CD14-positive monocyte (primary cell): ENCODE data around the gene DTNBP1. TPM values are rescaled to one million over a fixed set of nuclear protein-coding genes. Genes with fewer than 3 reads are reported as not detected.
A peak's percentile ranks its signal among the peaks of the same experiment; 100 is the strongest.

ENCODE experiments used
- DNase-seq, 3 donors: peaks; one replicate each; pipeline ENCODE4 v3.0.0-alpha.2; 2011 to 2022
- H2AFZ ChIP-seq: 2 replicates; pipeline ENCODE4 v1.6.0; 2012; ENCODE audit warnings: mild to moderate bottlenecking, low read depth, low read length, inconsistent platforms; ENCODE audit not compliant: insufficient read depth, poor library complexity, severe bottlenecking
- H3K27ac ChIP-seq, 2 donors: 1 replicate in 1 of 2; 2 replicates in 1 of 2; pipeline ENCODE4 v1.5.1; 2012 to 2013; ENCODE audit warnings: low read length in 2 of 2, control low read depth in 1 of 2, inconsistent platforms in 1 of 2, low read depth in 1 of 2, mild to moderate bottlenecking in 1 of 2
- H3K27me3 ChIP-seq, 2 donors: one replicate each; pipeline versions ENCODE4 v1.6.0 to v1.6.1; 2011 to 2013; ENCODE audit warnings: low read length in 2 of 2; ENCODE audit not compliant: control insufficient read depth in 2 of 2, insufficient read depth in 2 of 2
- H3K36me3 ChIP-seq, 2 donors: replicated peaks in 1 of 2; 1 replicate in 1 of 2; 2 replicates in 1 of 2; pipeline versions ENCODE4 v1.5.1 to v1.6.1; 2012 to 2013; ENCODE audit warnings: low read length in 2 of 2, control low read depth in 1 of 2, inconsistent platforms in 1 of 2, mild to moderate bottlenecking in 1 of 2; ENCODE audit not compliant: insufficient read depth in 2 of 2, control insufficient read depth in 1 of 2
- H3K4me1 ChIP-seq, 2 donors: 1 replicate in 1 of 2; 2 replicates in 1 of 2; pipeline versions ENCODE4 v1.5.1 to v1.6.1; 2012 to 2013; ENCODE audit warnings: low read length in 2 of 2, control low read depth in 1 of 2, inconsistent platforms in 1 of 2, mild to moderate bottlenecking in 1 of 2, moderate library complexity in 1 of 2; ENCODE audit not compliant: insufficient read depth in 2 of 2, control insufficient read depth in 1 of 2
- H3K4me2 ChIP-seq: replicated peaks from 2 replicates; pipeline ENCODE3; 2012; ENCODE audit warnings: low read length, moderate library complexity, mild to moderate bottlenecking; ENCODE audit not compliant: poor library complexity, severe bottlenecking; ENCODE audit errors: extremely low read depth
- H3K4me3 ChIP-seq, 3 experiments: fragments of 200-600 bp in 1 of 3; sonication (generic) in 1 of 3; replicated peaks in 1 of 3; 1 replicate in 2 of 3; 2 replicates in 1 of 3; pipeline ENCODE4 v1.5.1; 2011 to 2013; ENCODE audit warnings: low read length in 3 of 3, mild to moderate bottlenecking in 3 of 3, control low read depth in 2 of 3, low read depth in 2 of 3, inconsistent platforms in 1 of 3, moderate library complexity in 1 of 3
- H3K79me2 ChIP-seq: 2 replicates; pipeline ENCODE4 v1.6.0; 2012; ENCODE audit warnings: mild to moderate bottlenecking, control low read depth, inconsistent platforms, low read length, moderate library complexity; ENCODE audit not compliant: insufficient read depth
- H3K9ac ChIP-seq: 2 replicates; pipeline ENCODE4 v1.6.0; 2017; ENCODE audit warnings: low read length, mild to moderate bottlenecking; ENCODE audit not compliant: insufficient read depth, poor library complexity, severe bottlenecking
- H3K9me3 ChIP-seq, 2 donors: replicated peaks in 1 of 2; 1 replicate in 1 of 2; 2 replicates in 1 of 2; pipeline versions ENCODE4 v1.5.1 to v1.6.1; 2012 to 2013; ENCODE audit warnings: low read length in 2 of 2, control low read depth in 1 of 2; ENCODE audit not compliant: control insufficient read depth in 1 of 2, insufficient read depth in 1 of 2
- H4K20me1 ChIP-seq: 2 replicates; pipeline ENCODE4 v1.6.0; 2012; ENCODE audit warnings: mild to moderate bottlenecking, low read length, control low read depth, moderate library complexity; ENCODE audit not compliant: insufficient read depth
- H3K27ac Mint-ChIP-seq, 7 donors: one replicate each; pipeline ENCODE4 v1.8.0; 2020; ENCODE audit warnings: mild to moderate bottlenecking in 7 of 7, mixed read lengths in 7 of 7, moderate library complexity in 6 of 7, inconsistent platforms in 2 of 7
- H3K27me3 Mint-ChIP-seq, 3 donors: one replicate each; pipeline ENCODE4 v1.8.0; 2021 to 2022; ENCODE audit warnings: low read depth in 3 of 3, mild to moderate bottlenecking in 3 of 3, mixed read lengths in 3 of 3, moderate library complexity in 3 of 3, inconsistent platforms in 1 of 3
- H3K36me3 Mint-ChIP-seq, 2 donors: one replicate each; pipeline ENCODE4 v1.8.0; 2020; ENCODE audit warnings: mixed read lengths in 2 of 2, inconsistent platforms in 1 of 2, mild to moderate bottlenecking in 1 of 2
- H3K4me1 Mint-ChIP-seq: one replicate; pipeline ENCODE4 v1.8.0; 2020; ENCODE audit warnings: mild to moderate bottlenecking, mixed read lengths
- H3K4me3 Mint-ChIP-seq, 2 donors: one replicate each; pipeline ENCODE4 v1.8.0; 2020; ENCODE audit warnings: mild to moderate bottlenecking in 2 of 2, mixed read lengths in 2 of 2, moderate library complexity in 1 of 2
- H3K9me3 Mint-ChIP-seq, 7 donors: one replicate each; pipeline ENCODE4 v1.8.0; 2020 to 2022; ENCODE audit warnings: mixed read lengths in 7 of 7, mild to moderate bottlenecking in 6 of 7, moderate library complexity in 6 of 7, inconsistent platforms in 2 of 7
- WGBS: methylation state at CpG from one replicate; pipeline ENCODE4 v1.1.5; 2013; ENCODE audit warnings: missing lambda C conversion rate; ENCODE audit not compliant: insufficient coverage; 5-methylcytosine and 5-hydroxymethylcytosine counted together
- intact Hi-C, 2 donors: fragments of 100-400 bp; cut with micrococcal nuclease; formaldehyde crosslinking; loops; one replicate each; pipeline versions ENCODE4 v1.15.0 to v1.15.1; 2023
- polyA plus RNA-seq, 3 donors: library from polyadenylated mRNA; depleted of rRNA in 1 of 3; unstranded in 2 of 3; stranded (reverse) in 1 of 3; fragments of 300-500 nt in 2 of 3; fragments of >200 nt in 1 of 3; fragmentation: Illumina TruSeq in 2 of 3; gene quantifications; 1 replicate in 2 of 3; 2 replicates in 1 of 3; pipeline ENCODE4 v1.2.3, GENCODE V29; 2012 to 2021
- small RNA-seq: library from RNA; depleted of rRNA; stranded (forward); fragments of <200 nt; gene quantifications from one replicate; pipeline ENCODE3, GENCODE V24; 2012; ENCODE audit warnings: low read depth; ENCODE audit not compliant: insufficient read length
- TF ChIP-seq, protein P1 (sequence below): fragments of 200-600 bp; IDR thresholded peaks from one replicate; pipeline ENCODE4 v1.8.0; 2022; ENCODE audit warnings: antibody characterized with exemption, mild to moderate bottlenecking

Gene DTNBP1
- polyA plus RNA-seq, 3 donors = 19.7 to 26.9 (median 20.5) TPM

DNA sequence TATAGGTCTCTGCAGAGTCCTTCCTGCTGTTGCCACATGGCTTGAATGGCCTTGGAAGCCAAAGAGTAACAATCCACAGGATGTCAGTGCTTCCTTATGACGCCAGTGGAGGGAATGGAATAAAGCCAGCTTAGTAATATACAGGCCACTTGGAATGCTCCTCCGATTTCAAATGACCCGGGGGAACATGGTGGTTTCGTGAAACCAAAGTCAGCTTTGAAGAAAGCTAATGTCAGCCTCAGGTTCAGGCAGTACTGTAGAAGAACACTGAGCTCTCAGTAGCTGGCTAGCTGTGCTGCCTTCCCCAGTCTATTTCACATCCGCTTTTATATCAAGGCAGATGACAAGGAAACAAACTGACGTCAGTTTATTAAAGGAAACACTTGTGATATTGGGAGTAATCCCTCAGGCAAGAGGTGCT is 189.1 kb downstream of the DTNBP1 start:
- Histone ChIP-seq H3K27me3 (no peaks in the 10 kb centered on the region), H3K9ac (no peak overlapping the region), H3K4me1 (peaks cover 31 to 33% of the 10 kb centered on the region in 2 donors), H2AFZ (no peak overlapping the region), H3K27ac (peak overlapping the region; percentile 39 to 87), H3K79me2 (peaks cover 86% of the 10 kb centered on the region), H3K4me3 (no peak overlapping the region), H3K4me2 (peak overlapping the region; percentile 27), H4K20me1 (peaks cover 92% of the 10 kb centered on the region), H3K36me3 (peaks cover 35 to 83% of the 10 kb centered on the region in 2 donors), H3K9me3 (no peaks in the 10 kb centered on the region)
- intact Hi-C loops = no loop called here
- Mint-ChIP-seq H3K27ac (peak overlapping the region; percentile 79 to 93 (median 89)), H3K4me3 (no peak overlapping the region), H3K9me3 (no peaks in the 10 kb centered on the region), H3K27me3 (no peaks in the 10 kb centered on the region), H3K4me1 (peaks cover 40% of the 10 kb centered on the region), H3K36me3 (peaks cover 44 to 49% of the 10 kb centered on the region in 2 donors)
- 68% methylated on average over 4 of the region's 6 CpGs for WGBS
- TF ChIP-seq, protein P1, sequence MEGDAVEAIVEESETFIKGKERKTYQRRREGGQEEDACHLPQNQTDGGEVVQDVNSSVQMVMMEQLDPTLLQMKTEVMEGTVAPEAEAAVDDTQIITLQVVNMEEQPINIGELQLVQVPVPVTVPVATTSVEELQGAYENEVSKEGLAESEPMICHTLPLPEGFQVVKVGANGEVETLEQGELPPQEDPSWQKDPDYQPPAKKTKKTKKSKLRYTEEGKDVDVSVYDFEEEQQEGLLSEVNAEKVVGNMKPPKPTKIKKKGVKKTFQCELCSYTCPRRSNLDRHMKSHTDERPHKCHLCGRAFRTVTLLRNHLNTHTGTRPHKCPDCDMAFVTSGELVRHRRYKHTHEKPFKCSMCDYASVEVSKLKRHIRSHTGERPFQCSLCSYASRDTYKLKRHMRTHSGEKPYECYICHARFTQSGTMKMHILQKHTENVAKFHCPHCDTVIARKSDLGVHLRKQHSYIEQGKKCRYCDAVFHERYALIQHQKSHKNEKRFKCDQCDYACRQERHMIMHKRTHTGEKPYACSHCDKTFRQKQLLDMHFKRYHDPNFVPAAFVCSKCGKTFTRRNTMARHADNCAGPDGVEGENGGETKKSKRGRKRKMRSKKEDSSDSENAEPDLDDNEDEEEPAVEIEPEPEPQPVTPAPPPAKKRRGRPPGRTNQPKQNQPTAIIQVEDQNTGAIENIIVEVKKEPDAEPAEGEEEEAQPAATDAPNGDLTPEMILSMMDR = no peak
- DNase-seq = peak; percentile 54 to 76 (median 61)

DNA sequence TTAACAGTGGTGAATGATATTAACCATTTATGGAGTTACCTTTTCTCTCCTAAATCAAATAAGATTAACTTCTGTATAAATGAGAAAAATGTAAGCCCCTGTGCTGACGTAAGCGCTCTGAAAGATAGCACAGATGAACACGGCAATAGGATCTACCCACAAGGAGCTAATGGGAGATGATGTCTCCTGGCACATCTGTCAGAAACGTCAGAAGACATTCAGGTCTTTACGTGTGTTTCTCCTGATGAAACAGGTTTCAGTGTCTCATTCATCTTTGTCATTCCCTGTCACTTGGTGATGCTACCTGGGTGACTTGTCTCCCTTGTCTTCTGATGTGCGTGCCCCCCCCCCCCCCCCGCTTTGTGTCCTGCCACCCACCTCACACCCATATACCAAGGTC is 189.7 kb downstream of the DTNBP1 start:
- Mint-ChIP-seq H3K9me3 (no peaks in the 10 kb centered on the region), H3K36me3 (peaks cover 43 to 46% of the 10 kb centered on the region in 2 donors), H3K4me1 (peaks cover 40% of the 10 kb centered on the region), H3K27ac (peak overlapping the region; percentile 75 to 90 (median 87)), H3K4me3 (no peak overlapping the region), H3K27me3 (no peaks in the 10 kb centered on the region)
- peaks cover 41 to 86% of the 10 kb centered on the region in 2 donors for H3K36me3 ChIP-seq
- TF ChIP-seq, protein P1 = no peak
- H3K4me1 ChIP-seq = peaks cover 31 to 33% of the 10 kb centered on the region in 2 donors
- no peak for DNase-seq
- peak overlapping the region in 1 of 2 donors; percentile 87 for H3K27ac ChIP-seq
- H3K27me3 ChIP-seq = no peaks in the 10 kb centered on the region
- no peak overlapping the region for H3K4me2 ChIP-seq
- H3K79me2 ChIP-seq = peaks cover 86% of the 10 kb centered on the region
- H3K4me3 ChIP-seq = no peak overlapping the region
- H2AFZ ChIP-seq = no peak overlapping the region
- intact Hi-C loops = no loop called here
- H3K9me3 ChIP-seq = no peaks in the 10 kb centered on the region
- WGBS = 97% methylated on average over 5 of the region's 7 CpGs
- H4K20me1 ChIP-seq = peaks cover 92% of the 10 kb centered on the region
- H3K9ac ChIP-seq = no peak overlapping the region

Small RNAs within 50 kb of the gene (small RNA-seq; reads per million reads assigned to genes)
- gene RF00001 = not detected
